GM23248 (cell line): ENCODE measurements around the gene RAPGEF4.

Experiments used
- EZH2 ChIP-seq: fragments of 200-600 bp; sonication (generic); IDR thresholded peaks from 2 replicates; pipeline ENCODE4 v1.6.1; 2018; ENCODE audit warnings: antibody characterized with exemption, mild to moderate bottlenecking; ENCODE audit not compliant: insufficient read depth, poor library complexity, severe bottlenecking
- EZH2phosphoT487 ChIP-seq: fragments of 200-600 bp; sonication (generic); IDR thresholded peaks from 2 replicates; pipeline ENCODE4 v1.6.1; 2018; ENCODE audit warnings: antibody characterized with exemption, moderate library complexity, mild to moderate bottlenecking, low read depth; ENCODE audit not compliant: insufficient read depth

- TF ChIP-seq EZH2phosphoT487 (no peak), EZH2 (no peak)
Measured at GRCh38 chr2:172996387-172996961, 260.8 kb downstream of the RAPGEF4 start.
